OCI-LY1 (cell line): ENCODE measurements around the gene SEMA3C.

ENCODE experiments used
- CTCF ChIP-seq: fragments of 200-600 bp; sonication (generic), shearing (Covaris generic); IDR thresholded peaks from 2 replicates; pipeline ENCODE4 v1.5.1; 2017; ENCODE audit warnings: mild to moderate bottlenecking, antibody characterized with exemption, low read length, moderate library complexity, mixed read lengths
- EZH2 ChIP-seq: fragments of 200-600 bp; sonication (generic), shearing (Covaris generic); IDR thresholded peaks from 2 replicates; pipeline ENCODE4 v1.8.0; 2017; ENCODE audit warnings: borderline replicate concordance, mixed run types, mild to moderate bottlenecking, antibody characterized with exemption, low read length, moderate library complexity, mixed read lengths

- no peak for TF ChIP-seq CTCF
- no peak for TF ChIP-seq EZH2
Measured at GRCh38 chr7:80736371-80737125, 182.3 kb downstream of the SEMA3C start.
